ENCODE measurements around the gene MAP3K14.

- TF ChIP-seq CTCF (conservative IDR thresholded peaks at IDR 0.05; ENCODE audit: low read depth, low read length) (no peak), EZH2 (IDR thresholded peaks at IDR 0.05; ENCODE audit: borderline replicate concordance, low read depth, low read length, poor library complexity, severe bottlenecking) (no peak)
Measured at GRCh38 chr17:45300060-45300751, 16.6 kb downstream of the MAP3K14 start.

Data from A673 (cell line).